Retinal pigment epithelial cell (primary cell): Measurements from ENCODE around the gene FRMPD3.

Experiments used
- DNase-seq: peaks from one replicate; pipeline ENCODE4 v3.0.0-alpha.2; 2010; ENCODE audit warnings: low read depth
- H3K4me3 ChIP-seq: 2 replicates; pipeline ENCODE4 v1.5.1; 2011; ENCODE audit warnings: mild to moderate bottlenecking, low read length, control low read depth, moderate library complexity
- TF ChIP-seq, protein P1 (sequence below): conservative IDR thresholded peaks from 2 replicates; pipeline ENCODE4 v1.5.1; 2011; ENCODE audit warnings: low read depth, low read length, control low read depth, inconsistent platforms

The FRMPD3 gene

DNA sequence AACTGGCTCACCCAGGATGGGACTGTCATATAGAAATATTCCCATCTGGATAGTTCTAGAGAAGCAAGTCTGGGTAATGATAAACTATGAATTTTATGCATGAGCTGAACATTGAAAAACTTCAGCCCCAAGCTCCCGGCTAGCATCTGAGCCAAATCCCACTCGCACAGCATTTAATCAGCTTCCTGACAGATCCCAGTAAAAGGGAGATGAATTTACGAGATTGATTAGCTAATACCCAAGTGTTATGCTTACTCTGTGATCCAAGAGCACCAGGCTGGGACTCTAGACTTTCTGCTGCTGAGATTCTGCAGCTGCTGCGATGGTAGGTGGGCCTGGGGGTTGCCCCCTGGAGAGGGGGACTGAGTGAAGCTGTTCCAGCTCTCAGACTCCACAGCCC, 28.0 kb downstream of the FRMPD3 start:
- DNase-seq = no peak
- H3K4me3 ChIP-seq = no peak overlapping the region
- TF ChIP-seq, protein P1, sequence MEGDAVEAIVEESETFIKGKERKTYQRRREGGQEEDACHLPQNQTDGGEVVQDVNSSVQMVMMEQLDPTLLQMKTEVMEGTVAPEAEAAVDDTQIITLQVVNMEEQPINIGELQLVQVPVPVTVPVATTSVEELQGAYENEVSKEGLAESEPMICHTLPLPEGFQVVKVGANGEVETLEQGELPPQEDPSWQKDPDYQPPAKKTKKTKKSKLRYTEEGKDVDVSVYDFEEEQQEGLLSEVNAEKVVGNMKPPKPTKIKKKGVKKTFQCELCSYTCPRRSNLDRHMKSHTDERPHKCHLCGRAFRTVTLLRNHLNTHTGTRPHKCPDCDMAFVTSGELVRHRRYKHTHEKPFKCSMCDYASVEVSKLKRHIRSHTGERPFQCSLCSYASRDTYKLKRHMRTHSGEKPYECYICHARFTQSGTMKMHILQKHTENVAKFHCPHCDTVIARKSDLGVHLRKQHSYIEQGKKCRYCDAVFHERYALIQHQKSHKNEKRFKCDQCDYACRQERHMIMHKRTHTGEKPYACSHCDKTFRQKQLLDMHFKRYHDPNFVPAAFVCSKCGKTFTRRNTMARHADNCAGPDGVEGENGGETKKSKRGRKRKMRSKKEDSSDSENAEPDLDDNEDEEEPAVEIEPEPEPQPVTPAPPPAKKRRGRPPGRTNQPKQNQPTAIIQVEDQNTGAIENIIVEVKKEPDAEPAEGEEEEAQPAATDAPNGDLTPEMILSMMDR = no peak

DNA sequence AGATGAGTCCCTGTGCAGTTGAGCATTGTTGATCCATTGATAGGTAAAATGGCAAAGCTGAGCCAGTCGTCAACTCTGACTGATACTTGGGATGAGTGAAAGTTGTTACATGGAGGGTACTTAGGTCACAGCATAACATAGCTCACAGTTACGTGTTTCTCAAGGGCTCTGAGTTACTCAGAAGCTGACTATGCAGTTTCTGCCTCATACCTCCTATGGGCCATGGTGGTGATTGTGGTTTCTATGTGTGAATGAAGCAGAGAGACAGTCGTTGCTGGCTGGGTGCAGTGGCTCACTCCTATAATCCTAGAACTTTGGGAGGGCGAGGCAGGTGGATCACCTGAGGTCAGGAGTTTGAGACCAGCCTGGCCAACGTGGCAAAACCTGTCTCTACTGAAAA, 30.8 kb downstream of the FRMPD3 start:
- H3K4me3 ChIP-seq = no peak overlapping the region
- DNase-seq = no peak
- TF ChIP-seq, protein P1 = no peak

DNA sequence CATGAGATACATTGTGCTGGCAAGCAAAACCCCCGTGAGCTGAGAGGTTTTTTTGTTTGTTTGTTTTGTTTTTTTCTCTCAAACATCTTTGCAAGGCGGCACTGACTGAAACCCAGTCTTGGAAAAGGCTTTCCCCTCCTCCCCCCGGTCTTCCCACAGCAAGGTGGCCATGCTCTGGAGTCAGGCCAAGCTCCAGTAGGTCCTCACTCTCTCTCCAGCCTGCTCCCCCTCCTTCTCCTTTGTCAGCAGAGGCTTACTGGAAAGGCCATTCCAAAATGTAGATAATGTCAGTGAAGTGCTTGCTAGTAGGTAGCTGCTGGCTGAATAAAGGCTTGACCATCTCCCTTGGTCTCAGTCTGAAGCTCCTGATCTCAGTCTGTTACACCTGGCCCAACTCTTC, 32.6 kb downstream of the FRMPD3 start:
- DNase-seq = no peak
- TF ChIP-seq, protein P1 = no peak
- H3K4me3 ChIP-seq = no peak overlapping the region

DNA sequence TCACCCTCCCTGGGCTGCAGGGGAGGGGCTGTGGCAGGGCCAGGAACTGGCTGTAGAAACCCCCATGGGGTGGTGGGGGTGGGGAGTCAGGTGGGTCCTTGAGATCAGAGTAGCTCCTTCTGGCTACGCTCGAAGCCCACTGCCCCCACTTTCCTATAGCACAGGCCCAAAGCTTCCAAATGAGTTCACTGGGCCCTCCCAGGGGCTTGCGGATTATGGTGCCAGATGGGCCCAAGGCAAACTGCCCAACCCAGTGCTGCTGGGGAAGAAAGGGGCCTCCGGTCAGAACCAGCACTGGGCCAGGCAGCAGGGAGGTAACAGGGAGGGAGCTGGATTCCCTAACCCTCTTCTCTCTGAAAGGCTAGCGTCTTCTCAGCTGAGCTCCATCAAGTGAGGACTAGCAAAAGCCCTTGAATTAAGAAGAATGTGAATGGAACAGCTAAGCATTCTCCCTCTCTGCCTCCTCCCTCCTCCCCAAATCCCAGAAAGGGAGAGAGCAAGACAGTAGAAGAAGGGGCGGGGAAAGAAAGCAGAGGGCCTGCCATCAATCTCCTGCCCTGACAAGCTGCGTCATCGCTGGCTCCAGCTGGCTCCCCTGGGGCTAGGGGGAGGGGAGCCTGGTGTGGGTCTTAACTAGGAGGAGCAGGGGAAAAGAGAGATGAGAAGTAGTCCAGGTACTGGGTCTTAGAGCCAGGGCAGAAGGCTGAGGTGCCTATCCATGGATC, 34.7 kb downstream of the FRMPD3 start:
- no peak for DNase-seq
- TF ChIP-seq, protein P1 = no peak
- no peak overlapping the region for H3K4me3 ChIP-seq

DNA sequence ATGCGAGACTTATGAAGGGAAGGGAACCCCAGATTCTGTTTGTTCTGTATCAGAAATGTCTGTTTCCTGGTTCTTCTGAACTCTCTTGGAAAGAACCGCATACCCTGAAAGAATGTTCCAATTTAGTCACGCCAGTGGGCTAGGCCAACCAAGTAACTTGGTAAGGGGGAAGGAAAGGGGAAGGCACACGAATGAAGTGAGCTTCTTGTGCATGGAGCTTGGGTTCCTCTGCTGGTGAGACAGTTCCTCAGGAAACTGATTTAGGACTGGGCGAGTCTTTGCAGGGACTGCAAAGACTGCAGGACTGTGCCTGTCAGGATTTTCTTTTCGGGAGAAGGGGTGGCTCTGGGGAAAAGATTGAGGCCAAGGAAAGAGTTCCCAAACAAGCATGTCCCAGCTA, 35.6 kb downstream of the FRMPD3 start:
- TF ChIP-seq, protein P1 = peak; percentile 3
- DNase-seq = no peak
- no peak overlapping the region for H3K4me3 ChIP-seq

DNA sequence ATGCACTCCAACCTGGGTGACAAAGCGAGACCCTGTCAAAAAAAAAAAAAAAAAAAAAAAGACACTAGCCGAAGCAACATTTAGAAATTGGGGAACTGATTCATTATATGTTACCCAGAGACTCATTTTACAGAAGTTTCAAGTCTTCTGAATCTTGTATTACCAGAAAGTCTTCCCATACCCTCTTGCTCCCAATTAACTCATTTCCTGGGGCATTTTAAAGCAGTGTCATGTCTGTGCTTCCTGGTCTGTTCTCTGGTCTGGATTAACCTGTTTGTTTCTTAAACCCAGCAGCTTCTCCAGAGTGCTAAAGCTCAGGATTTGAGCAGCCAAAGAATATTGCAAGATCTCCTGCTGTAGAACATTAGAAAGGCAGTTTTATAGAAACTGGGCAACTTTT, 43.7 kb downstream of the FRMPD3 start:
- TF ChIP-seq, protein P1 = no peak
- DNase-seq = no peak
- no peak overlapping the region for H3K4me3 ChIP-seq

DNA sequence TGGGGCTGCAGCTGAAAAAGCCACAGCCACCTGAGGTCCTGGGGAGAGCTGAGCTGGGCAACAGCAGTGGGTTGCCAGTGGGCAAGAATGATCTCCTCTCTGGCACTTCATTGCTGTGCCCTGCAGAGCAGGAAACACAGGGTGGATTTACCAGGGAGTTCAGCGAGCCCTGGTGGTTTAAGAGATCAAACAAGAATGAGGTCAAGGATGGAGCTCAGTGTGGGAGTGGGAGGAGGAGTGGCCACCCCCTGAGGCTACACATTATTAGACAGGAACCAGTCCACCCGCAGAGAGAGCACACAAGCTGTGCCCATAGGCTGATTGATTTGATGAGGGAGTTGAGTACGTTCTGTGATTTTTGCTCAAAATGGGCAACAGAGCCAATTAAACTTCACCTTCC, 47.3 kb downstream of the FRMPD3 start:
- no peak overlapping the region for H3K4me3 ChIP-seq
- DNase-seq = no peak
- TF ChIP-seq, protein P1 = no peak
